ENCODE measurements around the gene DRC7. TPM values are rescaled to one million over a fixed set of nuclear protein-coding genes. Genes with fewer than 3 reads are reported as not detected.

Gene DRC7
- polyA plus RNA-seq, 1 donor from 2014 or later = 1.4 TPM

- no peak overlapping the region for H3K4me3 ChIP-seq (ENCODE audit: low read length)
- H4K20me1 ChIP-seq (ENCODE audit: insufficient read depth) = no peaks in the 10 kb centered on the region
- H3K79me2 ChIP-seq (replicated peaks; ENCODE audit: insufficient read depth, low read length) = no peaks in the 10 kb centered on the region
- no peaks in the 10 kb centered on the region for H3F3A ChIP-seq (ENCODE audit: insufficient read depth, low read length, poor library complexity, severe bottlenecking)
- TF ChIP-seq EZH2 (IDR thresholded peaks at IDR 0.05; ENCODE audit: borderline replicate concordance, insufficient read depth, low read length, poor library complexity, severe bottlenecking) = no peak
- no peak for TF ChIP-seq REST (IDR thresholded peaks at IDR 0.05; ENCODE audit: borderline replicate concordance)
- no peak for TF ChIP-seq CTCF (IDR thresholded peaks at IDR 0.05; ENCODE audit: poor library complexity, severe bottlenecking)
- no peak for TF ChIP-seq EP300 (conservative IDR thresholded peaks at IDR 0.05; ENCODE audit: poor library complexity, severe bottlenecking)
- H3K4me2 ChIP-seq (ENCODE audit: low read length) = no peak overlapping the region
- H3K9me3 ChIP-seq (ENCODE audit: low read length) = no peaks in the 10 kb centered on the region
- no peaks in the 10 kb centered on the region for H3K36me3 ChIP-seq (ENCODE audit: insufficient read depth, low read length)
- no peaks in the 10 kb centered on the region for H3K9me2 ChIP-seq (ENCODE audit: insufficient read depth, low read length)
- no peak overlapping the region for H3K9ac ChIP-seq (ENCODE audit: low read length)
- H2AFZ ChIP-seq (ENCODE audit: low read depth, low read length) = no peak overlapping the region
- H3K27ac ChIP-seq (ENCODE audit: low read length) = no peak overlapping the region
- H3K27me3 ChIP-seq (ENCODE audit: insufficient read depth, low read depth, low read length) = no peaks in the 10 kb centered on the region
Measured at GRCh38 chr16:57771141-57771785, 76.7 kb downstream of the DRC7 start.

- H3K9ac ChIP-seq (ENCODE audit: low read length) = no peak overlapping the region
- H3K9me3 ChIP-seq (ENCODE audit: low read length) = no peaks in the 10 kb centered on the region
- H3K36me3 ChIP-seq (ENCODE audit: insufficient read depth, low read length) = no peaks in the 10 kb centered on the region
- H4K20me1 ChIP-seq (ENCODE audit: insufficient read depth) = no peaks in the 10 kb centered on the region
- TF ChIP-seq EZH2 (IDR thresholded peaks at IDR 0.05; ENCODE audit: borderline replicate concordance, insufficient read depth, low read length, poor library complexity, severe bottlenecking) = no peak
- no peaks in the 10 kb centered on the region for H3F3A ChIP-seq (ENCODE audit: insufficient read depth, low read length, poor library complexity, severe bottlenecking)
- no peak overlapping the region for H3K4me3 ChIP-seq (ENCODE audit: low read length)
- no peak overlapping the region for H2AFZ ChIP-seq (ENCODE audit: low read depth, low read length)
- no peak overlapping the region for H3K27ac ChIP-seq (ENCODE audit: low read length)
- no peaks in the 10 kb centered on the region for H3K27me3 ChIP-seq (ENCODE audit: insufficient read depth, low read depth, low read length)
- H3K79me2 ChIP-seq (replicated peaks; ENCODE audit: insufficient read depth, low read length) = no peaks in the 10 kb centered on the region
- no peak overlapping the region for H3K4me2 ChIP-seq (ENCODE audit: low read length)
- no peaks in the 10 kb centered on the region for H3K9me2 ChIP-seq (ENCODE audit: insufficient read depth, low read length)
Measured at GRCh38 chr16:57773019-57773418, 78.4 kb downstream of the DRC7 start.

GRCh38 chr16:57773655-57774295 is 79.2 kb downstream of the DRC7 start:
- Histone ChIP-seq H3K9ac (ENCODE audit: low read length) (no peak overlapping the region), H4K20me1 (ENCODE audit: insufficient read depth) (no peaks in the 10 kb centered on the region), H3K79me2 (replicated peaks; ENCODE audit: insufficient read depth, low read length) (no peaks in the 10 kb centered on the region), H2AFZ (ENCODE audit: low read depth, low read length) (no peak overlapping the region), H3K4me3 (ENCODE audit: low read length) (no peak overlapping the region), H3K4me2 (ENCODE audit: low read length) (no peak overlapping the region), H3K27ac (ENCODE audit: low read length) (no peak overlapping the region), H3K36me3 (ENCODE audit: insufficient read depth, low read length) (no peaks in the 10 kb centered on the region), H3K9me2 (ENCODE audit: insufficient read depth, low read length) (no peaks in the 10 kb centered on the region), H3F3A (ENCODE audit: insufficient read depth, low read length, poor library complexity, severe bottlenecking) (no peaks in the 10 kb centered on the region), H3K27me3 (ENCODE audit: insufficient read depth, low read depth, low read length) (no peaks in the 10 kb centered on the region), H3K9me3 (ENCODE audit: low read length) (no peaks in the 10 kb centered on the region)
- TF ChIP-seq TAF1 (IDR thresholded peaks at IDR 0.05; ENCODE audit: low read depth) (no peak), EZH2 (IDR thresholded peaks at IDR 0.05; ENCODE audit: borderline replicate concordance, insufficient read depth, low read length, poor library complexity, severe bottlenecking) (no peak), CTCF (IDR thresholded peaks at IDR 0.05; ENCODE audit: poor library complexity, severe bottlenecking) (no peak), REST (IDR thresholded peaks at IDR 0.05; ENCODE audit: borderline replicate concordance) (no peak), RAD21 (conservative IDR thresholded peaks at IDR 0.05) (no peak), EP300 (conservative IDR thresholded peaks at IDR 0.05; ENCODE audit: poor library complexity, severe bottlenecking) (no peak)

All from neural cell (in vitro differentiated cells).